Right lobe of liver (tissue), 6 donors: Measurements from ENCODE around the gene LSM2. TPM values are rescaled to one million over a fixed set of nuclear protein-coding genes. Genes with fewer than 3 reads are reported as not detected.
A peak's percentile ranks its signal among the peaks of the same experiment; 100 is the strongest.
"Not testable (repeated sequence)": the region's sequence is repeated elsewhere in the genome, so short reads cannot be mapped to it uniquely, and the experiment has no call there.

ENCODE experiments used
- ATAC-seq, 4 donors: fragments of 200-7000 bp; cut with Tn5 transposase; one replicate each; pipeline ENCODE4 v1.9.1; 2020; ENCODE audit warnings: mild to moderate bottlenecking in 4 of 4, moderate library complexity in 4 of 4
- DNase-seq, 3 donors: peaks; one replicate each; pipeline ENCODE4 v3.0.0-alpha.2; 2020
- H3K27ac ChIP-seq, 3 donors: fragments of 200-600 bp; one replicate each; pipeline ENCODE4 v1.8.0; 2022
- H3K27me3 ChIP-seq, 2 donors: fragments of 200-600 bp; one replicate each; pipeline ENCODE4 v1.8.0; 2022
- H3K36me3 ChIP-seq, 4 donors: fragments of 200-600 bp; sonication (generic) in 1 of 4; one replicate each; pipeline versions ENCODE4 v1.5.1 to v1.8.0; 2017 to 2022; ENCODE audit warnings: control low read depth in 1 of 4
- H3K4me1 ChIP-seq, 4 donors: fragments of 200-600 bp; sonication (generic) in 1 of 4; one replicate each; pipeline versions ENCODE4 v1.5.1 to v1.8.0; 2017 to 2022; ENCODE audit warnings: control low read depth in 1 of 4
- H3K4me3 ChIP-seq, 3 donors: fragments of 200-600 bp; one replicate each; pipeline ENCODE4 v1.8.0; 2022
- H3K9me3 ChIP-seq, 4 donors: fragments of 200-600 bp; sonication (generic) in 1 of 4; one replicate each; pipeline versions ENCODE4 v1.5.1 to v1.8.0; 2017 to 2022; ENCODE audit warnings: control low read depth in 1 of 4
- CTCF ChIP-seq, 4 donors: fragments of 200-600 bp in 3 of 4; fragments of 450-650 bp in 1 of 4; IDR thresholded peaks; one replicate each; pipeline versions ENCODE4 v1.5.1 to v1.8.0; 2016 to 2022; ENCODE audit warnings: antibody characterized with exemption in 4 of 4, mild to moderate bottlenecking in 2 of 4
- POLR2A ChIP-seq: fragments of 450-650 bp; IDR thresholded peaks from one replicate; pipeline ENCODE4 v1.6.1; 2017; ENCODE audit warnings: antibody characterized with exemption, mild to moderate bottlenecking
- WGBS: methylation state at CpG from one replicate; pipeline ENCODE4 v1.1.6; 2018; ENCODE audit warnings: low coverage, low lambda C conversion rate; ENCODE audit not compliant: insufficient coverage; ENCODE audit errors: missing lambda C conversion rate; 5-methylcytosine and 5-hydroxymethylcytosine counted together
- intact Hi-C, 2 donors: fragments of 100-400 bp; cut with DNase I; formaldehyde crosslinking; loops; one replicate each; pipeline versions ENCODE4 v1.11.2 to v1.14.1; 2022
- long read RNA-seq: library from polyadenylated mRNA; unstranded; transcript quantifications from one replicate; pipeline ENCODE4 v2.0.0, GENCODE V29; 2019
- total RNA-seq, 6 experiments: library from RNA; depleted of rRNA in 2 of 6; stranded (reverse); fragments of >200 nt in 2 of 6; fragmentation: NEBNext Ultra II Directional in 3 of 6; extraction: Animal tissue kit (Norgen Biotek cat#: 25700) in 3 of 6; gene quantifications; one replicate each; pipeline versions ENCODE4 v1.1.0 to v1.2.4, GENCODE V29; 2016 to 2023
- donor health status: DM: no; HTN: yes; CAD: no.
- donor health status: DM: no; HTN: no; CAD: no.
- donor health status: DM: no; HTN: no; CAD: no.
- donor health status: DM: no; HTN: yes; CAD: no.
- donor health status: DM: no; HTN: yes; CAD: no.

The LSM2 gene
- total RNA-seq, result 10 to 100 TPM; 11.0 to 26.1 (median 11.6) TPM
- long read RNA-seq, transcript LSM2-208 (5 exons, 876 nt), result major isoform, 5 of 6 reads
- long read RNA-seq, partial matches to known transcripts, result 0 of 6 reads
- long read RNA-seq, other reads (novel, unspliced or antisense), result 1 of 6 reads

GRCh38 chr6:31806470-31807272 is at the start of gene LSM2:
LSM2 (minus strand) TSS chr6:31806966; CDS start chr6:31806757, 209 bp downstream.
- TF ChIP-seq CTCF (IDR thresholded peaks at IDR 0.05), result peak in 3 of 4 donors; percentile 7 to 31 (median 26)
- peak; percentile 85 for TF ChIP-seq POLR2A
- DNase-seq (peak; percentile 98 to 99 (median 99)), ATAC-seq (peak; percentile 96 to 98 (median 98))
- peaks cover 0 to 19% (median 8%) of the 10 kb centered on the region in 4 donors for H3K4me1 ChIP-seq
- H3K4me3 ChIP-seq, result peak within 1 kb of the TSS; percentile 60 to 62 (median 60)
- intact Hi-C loops, result no loop called here
- H3K27ac ChIP-seq, result peak within 1 kb of the TSS; percentile 83 to 93 (median 85)
- H3K9me3 ChIP-seq, result no peaks in the 10 kb centered on the region
- H3K27me3 ChIP-seq, result no peaks in the 10 kb centered on the region
- H3K36me3 ChIP-seq, result no peaks in the 10 kb centered on the region
- under 1% methylated on average over 26 of the region's 51 CpGs for WGBS

GRCh38 chr6:31851980-31852718 is 45.4 kb upstream of the LSM2 start:
- H3K4me3 ChIP-seq, intact Hi-C loops, H3K27me3 ChIP-seq, DNase-seq, H3K9me3 ChIP-seq, H3K27ac ChIP-seq, H3K36me3 ChIP-seq, ATAC-seq: not testable (repeated sequence)
- peaks cover 0 to 10% (median 0%) of the 10 kb centered on the region in 4 donors for H3K4me1 ChIP-seq
- WGBS, result no CpG with 5 or more reads among the region's 35 CpGs

GRCh38 chr6:31851485-31851832 is 44.7 kb upstream of the LSM2 start:
- peak; percentile 22 to 74 (median 50) for ATAC-seq
- H3K4me1 ChIP-seq, result peaks cover 0 to 10% (median 0%) of the 10 kb centered on the region in 4 donors

GRCh38 chr6:31850765-31851484 is 44.2 kb upstream of the LSM2 start:
- Histone ChIP-seq H3K36me3 (no peaks in the 10 kb centered on the region), H3K9me3 (no peaks in the 10 kb centered on the region), H3K4me3 (no peak overlapping the region), H3K27me3 (no peaks in the 10 kb centered on the region), H3K27ac (no peak overlapping the region), H3K4me1 (peaks cover 0 to 10% (median 0%) of the 10 kb centered on the region in 4 donors)
- WGBS, result 94% methylated on average over 2 of the region's 2 CpGs
- no peak for DNase-seq
- TF ChIP-seq CTCF (IDR thresholded peaks at IDR 0.05), result no peak
- TF ChIP-seq POLR2A, result no peak
- intact Hi-C loops, result no loop called here
- ATAC-seq, result peak in 1 of 4 donors; percentile 45

More at GRCh38 chr6:31851485-31851832, 44.7 kb upstream of the LSM2 start:
- WGBS, result 36% methylated on average over 2 of the region's 2 CpGs
- no peak for DNase-seq
- H3K27ac ChIP-seq, result no peak overlapping the region
- intact Hi-C loops, result no loop called here
- no peak for TF ChIP-seq POLR2A
- TF ChIP-seq CTCF (IDR thresholded peaks at IDR 0.05), result no peak
- no peak overlapping the region for H3K4me3 ChIP-seq
- H3K27me3 ChIP-seq, result no peaks in the 10 kb centered on the region
- no peaks in the 10 kb centered on the region for H3K36me3 ChIP-seq
- no peaks in the 10 kb centered on the region for H3K9me3 ChIP-seq
